Neural cell (in vitro differentiated cells): ENCODE measurements around the gene UQCR11. TPM values are rescaled to one million over a fixed set of nuclear protein-coding genes. Genes with fewer than 3 reads are reported as not detected.

ENCODE experiments used
- H2AFZ ChIP-seq: fragments of 200-600, 300-800 bp; sonication (generic), shearing (Covaris generic); 2 replicates; pipeline ENCODE4 v1.6.0; 2014; ENCODE audit warnings: low read depth, mild to moderate bottlenecking, antibody characterized with exemption, low read length, moderate library complexity
- H3F3A ChIP-seq: fragments of 200-600 bp; shearing (Covaris generic); 2 replicates; pipeline ENCODE4 v1.6.1; 2016; ENCODE audit warnings: mild to moderate bottlenecking, moderate library complexity, mixed read lengths, antibody characterized with exemption, low read length; ENCODE audit not compliant: insufficient read depth, poor library complexity, severe bottlenecking
- H3K27ac ChIP-seq: fragments of 200-600, 300-800 bp; sonication (generic), shearing (Covaris generic); 2 replicates; pipeline ENCODE4 v1.5.1; 2014; ENCODE audit warnings: mild to moderate bottlenecking, low read length, moderate library complexity
- H3K27me3 ChIP-seq: fragments of 300-800, 200-600 bp; sonication (generic), shearing (Covaris generic); 2 replicates; pipeline ENCODE4 v1.6.0; 2014; ENCODE audit warnings: mild to moderate bottlenecking, low read depth, low read length, moderate library complexity; ENCODE audit not compliant: insufficient read depth
- H3K36me3 ChIP-seq: fragments of 300-800, 200-600 bp; sonication (generic), shearing (Covaris generic); 2 replicates; pipeline ENCODE4 v1.5.1; 2014; ENCODE audit warnings: mild to moderate bottlenecking, antibody characterized with exemption, low read length, moderate library complexity; ENCODE audit not compliant: insufficient read depth
- H3K4me2 ChIP-seq: fragments of 300-800, 200-600 bp; sonication (generic), shearing (Covaris generic); 2 replicates; pipeline ENCODE4 v1.6.0; 2014; ENCODE audit warnings: mild to moderate bottlenecking, low read length
- H3K4me3 ChIP-seq: fragments of 300-800, 200-600 bp; sonication (generic), shearing (Covaris generic); 2 replicates; pipeline ENCODE4 v1.5.1; 2014; ENCODE audit warnings: mild to moderate bottlenecking, low read length, moderate library complexity
- H3K79me2 ChIP-seq: fragments of 200-600 bp; shearing (Covaris generic); replicated peaks from 2 replicates; pipeline ENCODE4 v1.6.0; 2014; ENCODE audit warnings: mild to moderate bottlenecking, low read length, moderate library complexity; ENCODE audit not compliant: insufficient read depth
- H3K9ac ChIP-seq: fragments of 300-800, 200-600 bp; sonication (generic), shearing (Covaris generic); 2 replicates; pipeline ENCODE4 v1.6.1; 2016; ENCODE audit warnings: mild to moderate bottlenecking, low read length, mixed read lengths
- H3K9me2 ChIP-seq: fragments of 200-600 bp; shearing (Covaris generic); 2 replicates; pipeline ENCODE4 v1.6.1; 2016; ENCODE audit warnings: mild to moderate bottlenecking, low read length, mixed read lengths; ENCODE audit not compliant: insufficient read depth
- H3K9me3 ChIP-seq: fragments of 200-600, 300-800 bp; sonication (generic), shearing (Covaris generic); 2 replicates; pipeline ENCODE4 v1.6.1; 2016; ENCODE audit warnings: mild to moderate bottlenecking, mixed run types, low read length, moderate library complexity, mixed read lengths
- H4K20me1 ChIP-seq: fragments of 200-600 bp; shearing (Covaris generic); 2 replicates; pipeline ENCODE4 v1.6.1; 2016; ENCODE audit warnings: mild to moderate bottlenecking, mixed run types; ENCODE audit not compliant: insufficient read depth
- CTCF ChIP-seq: fragments of 450-650 bp; IDR thresholded peaks from 2 replicates; pipeline ENCODE4 v1.5.1; 2014; ENCODE audit warnings: antibody characterized with exemption, mild to moderate bottlenecking, moderate library complexity; ENCODE audit not compliant: poor library complexity, severe bottlenecking
- EP300 ChIP-seq: fragments of 450-650 bp; conservative IDR thresholded peaks from 2 replicates; pipeline ENCODE4 v1.6.1; 2014; ENCODE audit warnings: antibody characterized with exemption, mild to moderate bottlenecking, moderate library complexity; ENCODE audit not compliant: poor library complexity, severe bottlenecking
- EZH2 ChIP-seq: fragments of 200-600, 300-800 bp; shearing (Covaris generic), sonication (generic); IDR thresholded peaks from 2 replicates; pipeline ENCODE4 v1.6.1; 2014; ENCODE audit warnings: antibody characterized with exemption, low read length, borderline replicate concordance, mild to moderate bottlenecking; ENCODE audit not compliant: insufficient read depth, poor library complexity, severe bottlenecking
- MXI1 ChIP-seq: fragments of 450-650 bp; conservative IDR thresholded peaks from 2 replicates; pipeline ENCODE4 v1.6.1; 2014; ENCODE audit warnings: antibody characterized with exemption, mild to moderate bottlenecking; ENCODE audit not compliant: poor library complexity, severe bottlenecking
- POLR2AphosphoS5 ChIP-seq: IDR thresholded peaks from 2 replicates; pipeline ENCODE4 v1.6.1; 2012
- RAD21 ChIP-seq: fragments of 450-650 bp; conservative IDR thresholded peaks from 2 replicates; pipeline ENCODE4 v1.6.1; 2014; ENCODE audit warnings: antibody characterized with exemption, mild to moderate bottlenecking, moderate library complexity
- REST ChIP-seq: IDR thresholded peaks from 2 replicates; pipeline ENCODE4 v1.6.1; 2012; ENCODE audit warnings: borderline replicate concordance
- SMC3 ChIP-seq: fragments of 450-650 bp; conservative IDR thresholded peaks from 2 replicates; pipeline ENCODE4 v1.6.1; 2014; ENCODE audit warnings: antibody characterized with exemption, mild to moderate bottlenecking, moderate library complexity; ENCODE audit not compliant: poor library complexity
- TAF1 ChIP-seq: IDR thresholded peaks from 2 replicates; pipeline ENCODE4 v1.6.1; 2012; ENCODE audit warnings: low read depth
- polyA plus RNA-seq: library from polyadenylated mRNA; depleted of rRNA; stranded (reverse); fragments of >200 nt; gene quantifications from 2 replicates; pipeline ENCODE4 v1.2.3, GENCODE V29; 2014

UQCR11 gene
- polyA plus RNA-seq, 1 donor from 2014 or later = 204 TPM

GRCh38 chr19:1620502-1620901 is 15.2 kb upstream of the UQCR11 start:
- H3K4me2 ChIP-seq = no peak overlapping the region
- H3K27ac ChIP-seq = no peak overlapping the region
- H2AFZ ChIP-seq = no peak overlapping the region
- H3K4me3 ChIP-seq = no peak overlapping the region
- no peak overlapping the region for H3K9ac ChIP-seq
- no peaks in the 10 kb centered on the region for H4K20me1 ChIP-seq
- no peaks in the 10 kb centered on the region for H3F3A ChIP-seq
- no peaks in the 10 kb centered on the region for H3K79me2 ChIP-seq
- no peaks in the 10 kb centered on the region for H3K27me3 ChIP-seq
- no peak for TF ChIP-seq REST
- no peak for TF ChIP-seq SMC3
- TF ChIP-seq EZH2 = no peak
- TF ChIP-seq TAF1 = no peak
- no peak for TF ChIP-seq CTCF
- TF ChIP-seq POLR2AphosphoS5 = no peak
- TF ChIP-seq MXI1 = no peak
- no peak for TF ChIP-seq EP300
- no peak for TF ChIP-seq RAD21
- no peaks in the 10 kb centered on the region for H3K9me2 ChIP-seq
- no peaks in the 10 kb centered on the region for H3K36me3 ChIP-seq
- no peaks in the 10 kb centered on the region for H3K9me3 ChIP-seq

- Histone ChIP-seq H3K9ac (no peak overlapping the region), H3K27me3 (no peaks in the 10 kb centered on the region), H3F3A (no peaks in the 10 kb centered on the region), H3K9me3 (no peaks in the 10 kb centered on the region), H4K20me1 (no peaks in the 10 kb centered on the region), H3K36me3 (no peaks in the 10 kb centered on the region), H3K4me2 (no peak overlapping the region), H3K27ac (no peak overlapping the region), H3K4me3 (no peak overlapping the region), H3K9me2 (no peaks in the 10 kb centered on the region), H2AFZ (no peak overlapping the region), H3K79me2 (no peaks in the 10 kb centered on the region)
- TF ChIP-seq TAF1 = no peak
- no peak for TF ChIP-seq MXI1
- no peak for TF ChIP-seq CTCF
- no peak for TF ChIP-seq EZH2
- TF ChIP-seq SMC3 = no peak
- no peak for TF ChIP-seq POLR2AphosphoS5
- TF ChIP-seq RAD21 = no peak
- no peak for TF ChIP-seq REST
- no peak for TF ChIP-seq EP300
Observed at GRCh38 chr19:1619703-1620102, 14.4 kb upstream of the UQCR11 start.
